Measurements from ENCODE around the gene NECTIN1. TPM values are rescaled to one million over a fixed set of nuclear protein-coding genes. Genes with fewer than 3 reads are reported as not detected.

The NECTIN1 gene
- total RNA-seq, 2 experiments from 2014 or later, result 2.5 to 3.4 TPM

- no peaks in the 10 kb centered on the region for H3K4me1 Mint-ChIP-seq (ENCODE audit: low read depth)
- Histone ChIP-seq H3K4me1 (ENCODE audit: insufficient read depth, low read length) (peaks cover 14% of the 10 kb centered on the region), H3K27ac (ENCODE audit: low read depth in 1 of 2, low read length in 2 of 2) (no peak overlapping the region), H3K27me3 (ENCODE audit: control insufficient read depth in 1 of 2, insufficient read depth in 2 of 2, low read length in 2 of 2) (no peaks in the 10 kb centered on the region), H3K36me3 (ENCODE audit: insufficient read depth, low read length) (no peaks in the 10 kb centered on the region), H3K4me3 (ENCODE audit: low read length) (no peak overlapping the region), H3K9me3 (ENCODE audit: control insufficient read depth in 1 of 2, insufficient read depth in 1 of 2, low read length in 2 of 2) (no peaks in the 10 kb centered on the region)
- TF ChIP-seq, protein P1, sequence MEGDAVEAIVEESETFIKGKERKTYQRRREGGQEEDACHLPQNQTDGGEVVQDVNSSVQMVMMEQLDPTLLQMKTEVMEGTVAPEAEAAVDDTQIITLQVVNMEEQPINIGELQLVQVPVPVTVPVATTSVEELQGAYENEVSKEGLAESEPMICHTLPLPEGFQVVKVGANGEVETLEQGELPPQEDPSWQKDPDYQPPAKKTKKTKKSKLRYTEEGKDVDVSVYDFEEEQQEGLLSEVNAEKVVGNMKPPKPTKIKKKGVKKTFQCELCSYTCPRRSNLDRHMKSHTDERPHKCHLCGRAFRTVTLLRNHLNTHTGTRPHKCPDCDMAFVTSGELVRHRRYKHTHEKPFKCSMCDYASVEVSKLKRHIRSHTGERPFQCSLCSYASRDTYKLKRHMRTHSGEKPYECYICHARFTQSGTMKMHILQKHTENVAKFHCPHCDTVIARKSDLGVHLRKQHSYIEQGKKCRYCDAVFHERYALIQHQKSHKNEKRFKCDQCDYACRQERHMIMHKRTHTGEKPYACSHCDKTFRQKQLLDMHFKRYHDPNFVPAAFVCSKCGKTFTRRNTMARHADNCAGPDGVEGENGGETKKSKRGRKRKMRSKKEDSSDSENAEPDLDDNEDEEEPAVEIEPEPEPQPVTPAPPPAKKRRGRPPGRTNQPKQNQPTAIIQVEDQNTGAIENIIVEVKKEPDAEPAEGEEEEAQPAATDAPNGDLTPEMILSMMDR (IDR thresholded peaks at IDR 0.05), result no peak
- ChIA-PET POLR2A (no interaction called here), CTCF (no interaction called here)
- DNase-seq (no peak), ATAC-seq (ENCODE audit: poor library complexity) (no peak)
- intact Hi-C loops (cut with DNase I, micrococcal nuclease), result no loop called here
- no peaks in the 10 kb centered on the region for H3K9me3 Mint-ChIP-seq
- H3K27ac Mint-ChIP-seq, result no peak overlapping the region
- H3K4me3 Mint-ChIP-seq, result no peak overlapping the region
- no peaks in the 10 kb centered on the region for H3K36me3 Mint-ChIP-seq (ENCODE audit: low read depth)
- peaks cover 21% of the 10 kb centered on the region for H3K27me3 Mint-ChIP-seq
These were observed 113.2 kb downstream of the NECTIN1 start for GRCh38 chr11:119615882-119616196.

- H3K27ac Mint-ChIP-seq, result no peak overlapping the region
- POLR2A ChIA-PET, result no interaction called here
- Histone ChIP-seq H3K27ac (ENCODE audit: low read depth in 1 of 2, low read length in 2 of 2) (no peak overlapping the region), H3K4me3 (ENCODE audit: low read length) (no peak overlapping the region), H3K27me3 (ENCODE audit: control insufficient read depth in 1 of 2, insufficient read depth in 2 of 2, low read length in 2 of 2) (no peaks in the 10 kb centered on the region), H3K9me3 (ENCODE audit: control insufficient read depth in 1 of 2, insufficient read depth in 1 of 2, low read length in 2 of 2) (no peaks in the 10 kb centered on the region), H3K36me3 (ENCODE audit: insufficient read depth, low read length) (no peaks in the 10 kb centered on the region), H3K4me1 (ENCODE audit: insufficient read depth, low read length) (peaks cover 14% of the 10 kb centered on the region)
- H3K4me1 Mint-ChIP-seq (ENCODE audit: low read depth), result no peaks in the 10 kb centered on the region
- intact Hi-C loops (cut with DNase I, micrococcal nuclease), result no loop called here
- TF ChIP-seq, protein P1 (IDR thresholded peaks at IDR 0.05), result no peak
- peaks cover 16% of the 10 kb centered on the region for H3K27me3 Mint-ChIP-seq
- H3K36me3 Mint-ChIP-seq (ENCODE audit: low read depth), result no peaks in the 10 kb centered on the region
- H3K9me3 Mint-ChIP-seq, result no peaks in the 10 kb centered on the region
- CTCF ChIA-PET, result no interaction called here
- no peak for ATAC-seq (ENCODE audit: poor library complexity)
- peak in 3 of 14 experiments; percentile 17 to 37 (median 31) for DNase-seq
- H3K4me3 Mint-ChIP-seq, result no peak overlapping the region
These were observed 113.8 kb downstream of the NECTIN1 start for GRCh38 chr11:119615003-119615881.

DNA sequence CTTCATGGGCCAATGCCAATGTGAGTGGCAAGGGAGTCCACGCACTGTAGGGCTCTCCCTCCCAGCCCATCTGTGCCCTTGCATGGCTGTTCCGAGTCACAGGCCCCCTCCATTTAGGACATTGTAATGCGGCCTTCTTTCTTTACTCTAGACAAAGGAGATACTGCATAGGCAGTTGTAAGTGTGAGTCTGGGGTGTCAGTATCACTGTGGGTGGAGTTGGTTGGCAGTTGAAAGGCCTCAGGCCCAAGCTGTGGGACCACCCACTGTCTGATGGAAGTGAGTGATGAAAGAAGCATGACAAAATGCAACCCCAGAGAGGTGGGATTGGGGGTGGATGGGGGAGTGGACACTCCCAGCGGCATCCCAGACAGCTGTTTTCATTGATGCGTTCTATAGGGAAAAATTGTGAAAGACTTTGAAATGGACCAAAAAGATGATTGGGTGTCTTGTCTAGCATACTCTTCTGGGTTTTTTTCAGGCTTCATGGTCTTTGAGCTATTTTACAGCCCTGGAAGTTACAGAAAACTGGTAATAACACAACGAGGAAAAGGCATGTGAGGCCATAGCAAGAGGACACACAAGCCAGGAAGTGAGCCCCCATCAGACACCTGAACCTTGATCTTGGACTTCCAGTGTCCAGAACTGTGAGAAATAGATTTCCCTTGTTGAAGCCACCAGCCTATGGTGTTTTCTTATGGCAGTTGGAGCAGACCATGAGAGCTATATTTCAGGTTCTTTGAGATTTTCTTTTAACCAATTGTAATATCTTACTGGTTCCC is 114.6 kb downstream of the NECTIN1 start:
- Histone ChIP-seq H3K27ac (ENCODE audit: low read depth in 1 of 2, low read length in 2 of 2) (no peak overlapping the region), H3K9me3 (ENCODE audit: control insufficient read depth in 1 of 2, insufficient read depth in 1 of 2, low read length in 2 of 2) (no peaks in the 10 kb centered on the region), H3K4me3 (ENCODE audit: low read length) (no peak overlapping the region), H3K27me3 (ENCODE audit: control insufficient read depth in 1 of 2, insufficient read depth in 2 of 2, low read length in 2 of 2) (no peaks in the 10 kb centered on the region), H3K36me3 (ENCODE audit: insufficient read depth, low read length) (no peaks in the 10 kb centered on the region), H3K4me1 (ENCODE audit: insufficient read depth, low read length) (peaks cover 14% of the 10 kb centered on the region)
- H3K27me3 Mint-ChIP-seq, result peaks cover 11% of the 10 kb centered on the region
- H3K36me3 Mint-ChIP-seq (ENCODE audit: low read depth), result no peaks in the 10 kb centered on the region
- DNase-seq, result no peak
- ChIA-PET CTCF (no interaction called here), POLR2A (no interaction called here)
- intact Hi-C loops (cut with DNase I, micrococcal nuclease), result no loop called here
- no peaks in the 10 kb centered on the region for H3K4me1 Mint-ChIP-seq (ENCODE audit: low read depth)
- no peak overlapping the region for H3K27ac Mint-ChIP-seq
- H3K9me3 Mint-ChIP-seq, result no peaks in the 10 kb centered on the region
- H3K4me3 Mint-ChIP-seq, result no peak overlapping the region
- no peak for ATAC-seq (ENCODE audit: poor library complexity)
- TF ChIP-seq, protein P1 (IDR thresholded peaks at IDR 0.05), result no peak

Data from CD4-positive, alpha-beta T cell (primary cell).